Epithelial cell of proximal tubule (primary cell): Measurements from ENCODE around the gene MAFF. TPM values are rescaled to one million over a fixed set of nuclear protein-coding genes. Genes with fewer than 3 reads are reported as not detected.
A peak's percentile ranks its signal among the peaks of the same experiment; 100 is the strongest.
"Not testable (repeated sequence)": the region's sequence is repeated elsewhere in the genome, so short reads cannot be mapped to it uniquely, and the experiment has no call there.

Experiments
- DNase-seq: peaks from one replicate; pipeline ENCODE4 v3.0.0-alpha.2; 2011; ENCODE audit warnings: low read depth
- H3K4me3 ChIP-seq: 2 replicates; pipeline ENCODE4 v1.5.1; 2011; ENCODE audit warnings: low read depth, mild to moderate bottlenecking, low read length
- CTCF ChIP-seq: conservative IDR thresholded peaks from 2 replicates; pipeline ENCODE4 v1.5.1; 2012; ENCODE audit warnings: low read depth, mild to moderate bottlenecking, low read length
- total RNA-seq: library from RNA; depleted of rRNA; stranded (reverse); fragments of >200 nt; gene quantifications from 2 replicates; pipeline ENCODE4 v1.2.3, GENCODE V29; 2015

MAFF gene
- 30.6 and 42.1 TPM in 2 replicates for total RNA-seq

GRCh38 chr22:38201711-38202436 lies at the start of gene MAFF:
TSS of gene MAFF (plus strand) at chr22:38201994. CDS start at chr22:38213854, 11,860 bp downstream.
- no peak for TF ChIP-seq CTCF
- DNase-seq, result no peak
- H3K4me3 ChIP-seq, result peak within 1 kb of the TSS; percentile 86

- no peak for DNase-seq
- H3K4me3 ChIP-seq, result no peak overlapping the region
- peak; percentile 20 for TF ChIP-seq CTCF
Observed at GRCh38 chr22:38153821-38154562, 47.8 kb upstream of the MAFF start.

GRCh38 chr22:38154563-38154915 lies 47.3 kb upstream of the MAFF start:
- H3K4me3 ChIP-seq, DNase-seq: not testable (repeated sequence)

GRCh38 chr22:38155703-38156102 lies 46.1 kb upstream of the MAFF start:
- DNase-seq, result no peak
- no peak for TF ChIP-seq CTCF

GRCh38 chr22:38162881-38163843 lies 38.6 kb upstream of the MAFF start:
- H3K4me3 ChIP-seq, result no peak overlapping the region
- no peak for DNase-seq
- no peak for TF ChIP-seq CTCF

More at GRCh38 chr22:38155703-38156102, 46.1 kb upstream of the MAFF start:
- H3K4me3 ChIP-seq, result no peak overlapping the region

- no peak overlapping the region for H3K4me3 ChIP-seq
- TF ChIP-seq CTCF, result no peak
- DNase-seq, result no peak
Observed at GRCh38 chr22:38163844-38164550, 37.8 kb upstream of the MAFF start.

- TF ChIP-seq CTCF, result no peak
- no peak for DNase-seq
Observed at GRCh38 chr22:38164551-38164918, 37.3 kb upstream of the MAFF start.

More at GRCh38 chr22:38164551-38164918, 37.3 kb upstream of the MAFF start:
- H3K4me3 ChIP-seq, result no peak overlapping the region
